Uterine smooth muscle cell (primary cell): ENCODE results near the gene ZCRB1. TPM values are rescaled to one million over a fixed set of nuclear protein-coding genes. Genes with fewer than 3 reads are reported as not detected.

Experiments used
- total RNA-seq: library from RNA; depleted of rRNA; stranded (reverse); fragments of >200 nt; gene quantifications from 2 replicates; pipeline ENCODE4 v1.2.3, GENCODE V29; 2014

Gene ZCRB1, protein sequence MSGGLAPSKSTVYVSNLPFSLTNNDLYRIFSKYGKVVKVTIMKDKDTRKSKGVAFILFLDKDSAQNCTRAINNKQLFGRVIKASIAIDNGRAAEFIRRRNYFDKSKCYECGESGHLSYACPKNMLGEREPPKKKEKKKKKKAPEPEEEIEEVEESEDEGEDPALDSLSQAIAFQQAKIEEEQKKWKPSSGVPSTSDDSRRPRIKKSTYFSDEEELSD
- 29.8 and 33.9 TPM in 2 replicates for total RNA-seq

DNA sequence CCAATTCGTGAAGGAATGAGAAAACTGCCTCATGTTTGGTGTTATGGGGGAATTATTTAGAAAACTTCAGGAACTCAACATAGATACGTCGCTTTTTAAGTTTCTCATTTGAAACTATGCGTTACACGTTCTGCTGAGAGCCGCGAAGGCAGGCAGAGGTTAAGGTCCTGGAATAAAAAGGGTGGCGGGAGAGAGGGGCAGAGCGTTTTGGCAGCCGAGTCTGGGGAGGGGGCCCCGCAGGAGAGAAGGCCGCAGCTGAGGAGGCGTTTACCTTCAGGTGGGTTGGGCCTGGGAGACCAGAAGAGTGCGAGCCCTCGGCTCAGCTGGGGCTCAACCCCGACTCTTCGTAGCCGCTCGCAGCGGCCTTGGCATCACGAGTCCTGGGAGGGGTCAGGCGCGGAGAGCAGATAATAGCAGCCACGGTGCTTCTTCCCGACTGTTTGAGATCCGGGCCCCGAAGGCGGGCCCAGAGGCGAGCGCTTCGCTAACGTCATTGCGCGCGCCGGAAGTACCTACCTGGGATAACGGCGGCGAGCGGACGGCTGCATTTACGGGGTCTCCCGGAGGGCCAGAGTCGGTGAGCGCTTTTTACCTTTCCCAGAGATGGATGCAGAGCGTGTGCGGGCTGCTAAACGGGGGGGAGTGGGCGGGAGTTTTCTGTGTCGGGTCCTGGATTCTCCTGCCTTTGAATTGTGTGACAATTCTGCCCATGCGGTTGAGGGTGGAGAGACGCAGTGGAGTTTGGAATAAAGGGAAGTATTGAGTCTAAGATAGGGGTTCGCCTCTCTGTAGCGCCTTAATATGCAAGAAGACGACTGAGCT, at the start of gene ZCRB1, which contains the start of gene PPHLN1:
ZCRB1 (minus strand) TSS at position 442 of the 822 bp plus-strand sequence. CDS start 1,992 bp downstream, outside the sequence.
PPHLN1 (plus strand) TSS at position 515 of the 822 bp plus-strand sequence. CDS start 9,736 bp downstream, outside the sequence.

Other genes with a start within 250 kb of the ZCRB1 start
- 17.2 and 23.0 TPM in 2 replicates for gene GXYLT1, start 181.2 kb downstream of the ZCRB1 start, total RNA-seq
- 19.5 and 45.3 TPM in 2 replicates for gene YAF2, start 87.8 kb downstream of the ZCRB1 start, total RNA-seq
- gene PPHLN1, start 73 bp upstream of the ZCRB1 start, total RNA-seq: 70.0 and 97.3 TPM in 2 replicates